ENCODE results near the gene MN1. TPM values are rescaled to one million over a fixed set of nuclear protein-coding genes. Genes with fewer than 3 reads are reported as not detected.

The MN1 gene
- total RNA-seq, 1 donor from 2014 or later, result 10.2 TPM

- DNase-seq (ENCODE audit: low spot score), result no peak
Observed at GRCh38 chr22:27719036-27719347, 82.6 kb downstream of the MN1 start.

- DNase-seq (ENCODE audit: low spot score), result no peak
Observed at GRCh38 chr22:27718186-27719035, 83.1 kb downstream of the MN1 start.

DNA sequence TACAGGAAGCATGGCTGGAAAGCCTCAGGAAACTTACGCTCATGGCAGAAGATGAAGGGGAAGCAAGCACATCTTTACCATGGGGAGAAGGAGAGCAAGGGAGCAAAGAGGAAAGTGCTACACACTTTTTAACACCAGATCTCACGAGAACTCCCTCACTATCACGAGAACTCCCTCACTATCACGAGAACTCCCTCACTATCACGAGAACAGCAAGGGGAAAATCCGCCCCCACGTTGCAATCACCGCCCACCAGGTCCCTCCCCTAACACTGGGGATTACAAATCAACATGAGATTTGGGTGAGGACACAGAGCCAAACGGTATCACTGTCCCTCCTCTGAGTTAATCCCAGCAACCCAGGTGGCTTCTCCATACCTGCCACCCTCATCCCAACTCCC is 84.5 kb downstream of the MN1 start:
- no peak for DNase-seq (ENCODE audit: low spot score)

- no peak for DNase-seq (ENCODE audit: low spot score)
Observed at GRCh38 chr22:27716074-27716473, 85.5 kb downstream of the MN1 start.

DNA sequence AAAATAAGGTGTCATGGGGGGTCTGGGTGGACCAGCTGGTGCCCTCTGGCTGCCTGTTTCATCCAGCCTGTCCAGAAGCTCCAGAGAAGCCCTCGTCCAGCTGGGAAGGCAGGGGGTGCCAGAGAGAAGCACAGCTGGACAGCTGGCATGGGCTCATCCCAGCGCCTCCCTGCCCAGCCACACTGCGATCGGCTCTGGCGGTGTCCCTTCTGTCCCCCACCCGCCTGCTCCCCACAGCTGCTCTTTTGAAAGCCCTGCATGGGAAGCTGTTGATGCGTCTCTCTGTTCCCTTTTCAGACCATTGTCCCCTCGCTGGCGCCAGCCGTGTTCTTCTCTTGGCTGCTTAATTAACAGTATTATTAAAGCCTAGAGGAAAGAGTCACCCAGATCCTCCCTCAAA is 86.5 kb downstream of the MN1 start:
- no peak for DNase-seq (ENCODE audit: low spot score)

DNA sequence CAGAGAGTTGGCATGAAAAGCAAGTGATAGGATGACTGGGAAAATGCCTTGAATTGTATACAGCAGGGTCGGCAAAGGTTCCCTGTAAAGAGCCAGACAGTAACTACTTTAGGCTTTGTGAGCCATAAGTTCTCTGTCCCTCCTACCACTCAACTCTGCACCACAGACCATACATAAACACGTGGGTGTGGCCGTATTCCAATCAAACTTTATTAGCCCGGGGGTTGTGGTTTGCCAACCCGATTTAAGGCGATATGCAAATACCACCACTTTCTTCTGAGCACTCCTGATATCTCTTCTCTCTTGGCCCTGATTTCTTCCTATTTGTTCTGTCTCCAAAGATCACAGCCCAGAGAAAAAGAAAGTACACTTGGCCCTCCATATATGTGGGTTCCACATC is 87.5 kb downstream of the MN1 start:
- DNase-seq (ENCODE audit: low spot score), result no peak

GRCh38 chr22:27713461-27713860 is 88.1 kb downstream of the MN1 start:
- DNase-seq (ENCODE audit: low spot score), result no peak

DNA sequence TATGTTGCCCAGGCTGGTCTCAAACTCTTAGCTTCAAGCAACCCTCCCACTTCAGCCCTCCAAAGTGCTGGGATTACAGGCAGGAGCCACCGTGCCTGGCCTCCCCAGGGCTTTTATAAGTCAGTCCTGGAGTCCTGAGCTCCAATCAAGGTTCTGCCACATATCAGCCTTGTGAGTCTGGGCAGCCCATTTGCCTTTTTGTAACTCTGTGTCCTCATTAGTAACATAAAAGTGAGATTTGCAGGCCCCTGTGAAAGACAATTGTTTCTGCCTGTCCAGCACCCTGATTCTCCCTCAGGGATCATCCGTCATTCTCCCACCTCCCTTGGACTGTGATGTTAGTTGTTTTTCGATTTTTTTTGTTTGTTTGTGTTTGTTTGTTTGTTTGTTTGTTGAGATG is 89.8 kb downstream of the MN1 start:
- no peak for DNase-seq (ENCODE audit: low spot score)

GRCh38 chr22:27711012-27711411 is 90.5 kb downstream of the MN1 start:
- no peak for DNase-seq (ENCODE audit: low spot score)

- DNase-seq (ENCODE audit: low spot score), result no peak
Observed at GRCh38 chr22:27709919-27710675, 91.5 kb downstream of the MN1 start.

DNA sequence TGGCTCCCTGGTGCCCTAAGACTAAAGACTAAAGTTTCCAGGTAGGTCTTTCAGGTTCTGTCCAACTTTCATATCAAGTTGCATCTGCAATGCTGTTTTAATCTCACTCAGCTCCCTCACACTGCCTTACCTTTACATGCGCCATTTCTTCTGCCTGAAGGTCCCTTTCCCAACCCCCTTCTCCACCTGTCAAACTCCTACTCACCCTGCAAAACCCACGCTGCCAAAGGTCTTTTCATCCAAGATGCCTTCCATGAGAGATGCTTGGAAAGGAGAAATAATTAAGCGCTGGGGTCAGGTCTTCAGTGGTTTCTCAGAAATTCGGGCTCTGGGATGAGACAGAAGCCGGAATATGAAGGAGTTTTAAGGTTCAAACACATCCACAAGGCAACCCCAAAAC is 95.1 kb downstream of the MN1 start:
- no peak for DNase-seq (ENCODE audit: low spot score)

DNA sequence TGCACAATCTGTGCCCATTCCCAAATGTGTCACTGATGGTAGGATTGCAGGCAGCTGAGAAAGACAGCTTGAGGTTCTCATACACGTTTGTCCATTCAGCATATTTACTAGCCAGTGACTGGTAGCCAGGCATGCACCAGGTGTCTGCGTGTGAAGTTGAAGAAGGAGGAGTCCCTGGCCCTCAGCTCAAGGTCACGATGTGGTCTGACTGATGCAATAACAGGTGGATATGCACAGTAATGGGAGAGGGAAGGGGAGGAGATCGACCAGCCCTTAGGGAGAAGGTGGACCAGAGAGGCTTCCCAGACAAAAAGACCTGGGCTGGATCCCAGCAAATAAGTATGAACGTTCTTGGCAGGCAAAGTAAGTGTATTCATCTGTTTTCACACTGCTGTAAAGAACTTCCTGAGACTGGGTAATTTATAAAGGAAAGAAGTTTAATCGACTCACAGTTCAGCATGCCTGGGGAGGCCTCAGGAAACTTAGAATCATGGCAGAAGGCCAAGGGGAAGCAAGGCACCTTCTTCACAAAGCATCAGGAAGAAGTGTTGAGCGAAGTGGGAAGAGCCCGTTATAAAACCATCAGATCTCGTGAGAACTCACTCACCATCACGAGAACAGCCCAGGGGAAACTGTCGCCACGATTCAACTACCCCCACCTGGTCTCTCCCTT is 96.0 kb downstream of the MN1 start:
- no peak for DNase-seq (ENCODE audit: low spot score)

- DNase-seq (ENCODE audit: low spot score), result no peak
Observed at GRCh38 chr22:27704581-27704980, 97.0 kb downstream of the MN1 start.

GRCh38 chr22:27699383-27700019 is 102.1 kb downstream of the MN1 start:
- DNase-seq (ENCODE audit: low spot score), result no peak

DNA sequence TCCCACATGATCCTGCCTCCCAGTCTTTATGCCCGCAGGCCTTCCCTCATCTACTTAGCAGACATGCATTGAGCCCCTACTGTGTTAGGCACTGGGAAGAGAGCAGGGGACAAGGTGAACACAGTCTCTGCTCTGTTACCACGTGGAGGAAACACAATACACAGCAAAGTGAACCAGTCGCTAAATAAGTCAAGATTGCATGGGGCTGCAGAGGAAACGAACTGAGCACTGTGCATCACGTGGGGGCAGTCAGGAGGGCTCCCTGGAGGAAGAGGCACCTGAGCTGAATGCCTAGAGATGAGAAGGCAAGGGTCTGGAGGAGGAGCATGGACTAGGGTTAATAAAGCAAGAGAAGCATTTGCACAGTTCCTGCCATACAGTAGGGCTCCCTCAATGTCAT is 102.7 kb downstream of the MN1 start:
- no peak for DNase-seq (ENCODE audit: low spot score)

Other genes with a start within 250 kb of the MN1 start
- gene PITPNB, start 117.5 kb upstream of the MN1 start, total RNA-seq, result 101 TPM